Activated B cell treated with CpG ODN at 0.5 μM for 24 hours (primary cell): ENCODE data around the gene GRM4. TPM values are rescaled to one million over a fixed set of nuclear protein-coding genes. Genes with fewer than 3 reads are reported as not detected.

Experiments
- ATAC-seq: fragments of 200-7000 bp; cut with Tn5 transposase; one replicate; pipeline ENCODE4 v1.10.0; 2021; ENCODE audit warnings: low read depth, mild to moderate bottlenecking, moderate library complexity
- CTCF ChIA-PET: fragments of 350-600 bp; sonication (Branson Sonifier 250); formaldehyde crosslinking; loops from one replicate; lab custom pipeline; 2021; ENCODE audit warnings: antibody characterized with exemption; lab: Charles Lee
- POLR2A ChIA-PET: fragments of 350-600 bp; sonication (Branson Sonifier 250); formaldehyde crosslinking; loops from one replicate; lab custom pipeline; 2021; ENCODE audit warnings: antibody characterized with exemption; lab: Charles Lee
- DNase-seq: peaks from one replicate; pipeline ENCODE4 v3.0.0; 2022
- H3K27ac Mint-ChIP-seq: one replicate; pipeline ENCODE4 v1.8.0; 2020; ENCODE audit warnings: mixed read lengths
- H3K27me3 Mint-ChIP-seq: one replicate; pipeline ENCODE4 v1.8.0; 2021; ENCODE audit warnings: mixed read lengths
- H3K36me3 Mint-ChIP-seq: one replicate; pipeline ENCODE4 v1.8.0; 2021; ENCODE audit warnings: low read depth, mixed read lengths
- H3K4me1 Mint-ChIP-seq: one replicate; pipeline ENCODE4 v1.8.0; 2021; ENCODE audit warnings: mixed read lengths
- H3K4me3 Mint-ChIP-seq: one replicate; pipeline ENCODE4 v1.8.0; 2020; ENCODE audit warnings: mild to moderate bottlenecking, mixed read lengths
- H3K9me3 Mint-ChIP-seq: one replicate; pipeline ENCODE4 v1.8.0; 2020; ENCODE audit warnings: mixed read lengths
- intact Hi-C: fragments of 100-400 bp; cut with micrococcal nuclease; formaldehyde crosslinking; loops from one replicate; pipeline ENCODE4 v1.15.1; 2024
- total RNA-seq: library from RNA; stranded (reverse); gene quantifications from 2 replicates; pipeline ENCODE4 v1.2.3, GENCODE V29; 2022
- TF ChIP-seq, protein P1 (sequence below): fragments of 200-600 bp; IDR thresholded peaks from one replicate; pipeline ENCODE4 v1.8.0; 2022; ENCODE audit warnings: antibody characterized with exemption, mild to moderate bottlenecking

GRM4 gene
- total RNA-seq, 1 donor from 2014 or later, result not detected

- ChIA-PET POLR2A (no interaction called here), CTCF (interaction anchor here (1.1 to 1.8 kb wide), 2 partner anchors 9 to 399 kb away, joined by 4 to 5 read pairs; no protein-coding TSS in a partner anchor)
- intact Hi-C loops, result no loop called here
- H3K4me1 Mint-ChIP-seq, result peaks cover 20% of the 10 kb centered on the region
- H3K27ac Mint-ChIP-seq, result no peak overlapping the region
- no peak for DNase-seq
- no peak for ATAC-seq
- H3K27me3 Mint-ChIP-seq, result peaks cover 53% of the 10 kb centered on the region
- peak overlapping the region; percentile 28 for H3K4me3 Mint-ChIP-seq
- no peaks in the 10 kb centered on the region for H3K9me3 Mint-ChIP-seq
- H3K36me3 Mint-ChIP-seq, result no peaks in the 10 kb centered on the region
- TF ChIP-seq, protein P1, sequence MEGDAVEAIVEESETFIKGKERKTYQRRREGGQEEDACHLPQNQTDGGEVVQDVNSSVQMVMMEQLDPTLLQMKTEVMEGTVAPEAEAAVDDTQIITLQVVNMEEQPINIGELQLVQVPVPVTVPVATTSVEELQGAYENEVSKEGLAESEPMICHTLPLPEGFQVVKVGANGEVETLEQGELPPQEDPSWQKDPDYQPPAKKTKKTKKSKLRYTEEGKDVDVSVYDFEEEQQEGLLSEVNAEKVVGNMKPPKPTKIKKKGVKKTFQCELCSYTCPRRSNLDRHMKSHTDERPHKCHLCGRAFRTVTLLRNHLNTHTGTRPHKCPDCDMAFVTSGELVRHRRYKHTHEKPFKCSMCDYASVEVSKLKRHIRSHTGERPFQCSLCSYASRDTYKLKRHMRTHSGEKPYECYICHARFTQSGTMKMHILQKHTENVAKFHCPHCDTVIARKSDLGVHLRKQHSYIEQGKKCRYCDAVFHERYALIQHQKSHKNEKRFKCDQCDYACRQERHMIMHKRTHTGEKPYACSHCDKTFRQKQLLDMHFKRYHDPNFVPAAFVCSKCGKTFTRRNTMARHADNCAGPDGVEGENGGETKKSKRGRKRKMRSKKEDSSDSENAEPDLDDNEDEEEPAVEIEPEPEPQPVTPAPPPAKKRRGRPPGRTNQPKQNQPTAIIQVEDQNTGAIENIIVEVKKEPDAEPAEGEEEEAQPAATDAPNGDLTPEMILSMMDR, result no peak
Observed at GRCh38 chr6:34144581-34145160, 1.2 kb downstream of the GRM4 start.

GRCh38 chr6:34143884-34144580 lies 1.9 kb downstream of the GRM4 start:
- intact Hi-C loops, result no loop called here
- ATAC-seq (peak; percentile 75), DNase-seq (peak; percentile 51)
- Mint-ChIP-seq H3K27ac (no peak overlapping the region), H3K9me3 (no peaks in the 10 kb centered on the region), H3K27me3 (peaks cover 59% of the 10 kb centered on the region), H3K36me3 (no peaks in the 10 kb centered on the region), H3K4me3 (peak overlapping the region; percentile 55), H3K4me1 (peaks cover 20% of the 10 kb centered on the region)
- POLR2A ChIA-PET, result no interaction called here
- TF ChIP-seq, protein P1, result no peak
- CTCF ChIA-PET, result interaction anchor here (1.8 kb wide), 1 partner anchor 10 kb away, joined by 5 read pairs; no protein-coding TSS in a partner anchor

DNA sequence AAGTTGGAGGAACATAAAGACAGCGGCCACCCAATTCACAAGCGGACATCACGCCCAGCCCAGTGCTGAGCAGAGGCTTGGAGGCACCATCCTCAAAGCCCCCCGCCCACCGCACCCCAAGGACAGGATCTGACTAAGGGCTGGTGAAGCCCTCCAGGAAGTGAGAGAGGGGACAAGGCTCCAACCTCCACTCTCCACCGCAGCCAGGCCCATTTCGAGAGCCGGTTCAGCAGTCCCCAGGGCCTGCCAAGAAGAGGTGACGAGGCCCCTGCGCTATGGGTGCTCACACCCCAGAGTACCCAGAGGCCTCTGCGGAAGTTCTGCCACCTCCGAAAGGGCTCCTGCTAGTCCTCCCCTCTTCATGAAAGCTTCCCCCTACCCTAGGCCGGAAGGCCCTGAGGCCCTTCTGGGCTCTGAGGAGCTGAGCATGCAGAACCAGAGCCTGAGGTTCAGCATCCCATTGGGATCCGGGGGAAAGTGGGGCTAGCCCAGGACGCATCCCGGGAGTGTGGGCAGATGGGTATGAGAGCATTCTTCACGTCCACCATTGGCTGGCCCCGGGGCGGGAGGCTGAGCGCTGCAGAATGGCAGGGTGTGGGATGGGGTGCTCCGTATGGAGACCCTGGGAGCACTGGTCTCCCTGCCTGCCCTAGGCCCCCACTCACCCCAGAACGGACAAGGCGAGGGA lies 2.5 kb downstream of the GRM4 start:
- Mint-ChIP-seq H3K9me3 (no peaks in the 10 kb centered on the region), H3K4me3 (peak overlapping the region; percentile 55), H3K27me3 (peaks cover 64% of the 10 kb centered on the region), H3K27ac (no peak overlapping the region), H3K4me1 (peaks cover 20% of the 10 kb centered on the region), H3K36me3 (no peaks in the 10 kb centered on the region)
- POLR2A ChIA-PET, result no interaction called here
- intact Hi-C loops, result no loop called here
- CTCF ChIA-PET, result no interaction called here
- DNase-seq (no peak), ATAC-seq (no peak)
- TF ChIP-seq, protein P1, result no peak

GRCh38 chr6:34142061-34142998 lies 3.6 kb downstream of the GRM4 start:
- TF ChIP-seq, protein P1, result no peak
- CTCF ChIA-PET, result no interaction called here
- Mint-ChIP-seq H3K27ac (no peak overlapping the region), H3K36me3 (no peaks in the 10 kb centered on the region), H3K27me3 (peaks cover 69% of the 10 kb centered on the region), H3K9me3 (no peaks in the 10 kb centered on the region), H3K4me1 (peaks cover 20% of the 10 kb centered on the region), H3K4me3 (no peak overlapping the region)
- intact Hi-C loops, result no loop called here
- ATAC-seq (no peak), DNase-seq (no peak)
- POLR2A ChIA-PET, result no interaction called here
